ENCODE results near the gene ZEB2. TPM values are rescaled to one million over a fixed set of nuclear protein-coding genes. Genes with fewer than 3 reads are reported as not detected.

ZEB2 gene
- total RNA-seq, 4 donors from 2014 or later, result 21.7 to 52.1 (median 37.9) TPM

DNA sequence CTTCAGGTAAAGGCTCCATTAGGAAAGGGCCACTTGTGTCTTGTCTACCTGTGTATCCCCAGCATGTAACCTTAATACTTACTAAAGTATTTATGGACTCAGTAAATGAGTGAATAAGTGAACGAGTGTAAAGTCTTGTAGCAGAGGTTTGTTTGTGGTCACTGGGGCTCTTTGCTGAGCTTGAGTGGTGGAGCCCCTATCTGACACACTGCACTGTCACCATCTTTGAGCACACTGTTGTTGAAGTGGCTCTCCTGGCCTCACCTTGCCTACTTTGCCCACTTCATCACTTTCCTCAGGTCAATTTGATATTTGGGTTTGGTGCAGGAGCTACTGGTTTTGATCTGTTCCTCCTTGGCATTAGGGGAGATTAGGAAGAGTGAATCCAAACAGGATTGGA, 39.3 kb upstream of the ZEB2 start:
- H3K4me1 ChIP-seq, result no peaks in the 10 kb centered on the region
- TF ChIP-seq POLR2A (IDR thresholded peaks at IDR 0.05), result no peak
- TF ChIP-seq, protein P1, sequence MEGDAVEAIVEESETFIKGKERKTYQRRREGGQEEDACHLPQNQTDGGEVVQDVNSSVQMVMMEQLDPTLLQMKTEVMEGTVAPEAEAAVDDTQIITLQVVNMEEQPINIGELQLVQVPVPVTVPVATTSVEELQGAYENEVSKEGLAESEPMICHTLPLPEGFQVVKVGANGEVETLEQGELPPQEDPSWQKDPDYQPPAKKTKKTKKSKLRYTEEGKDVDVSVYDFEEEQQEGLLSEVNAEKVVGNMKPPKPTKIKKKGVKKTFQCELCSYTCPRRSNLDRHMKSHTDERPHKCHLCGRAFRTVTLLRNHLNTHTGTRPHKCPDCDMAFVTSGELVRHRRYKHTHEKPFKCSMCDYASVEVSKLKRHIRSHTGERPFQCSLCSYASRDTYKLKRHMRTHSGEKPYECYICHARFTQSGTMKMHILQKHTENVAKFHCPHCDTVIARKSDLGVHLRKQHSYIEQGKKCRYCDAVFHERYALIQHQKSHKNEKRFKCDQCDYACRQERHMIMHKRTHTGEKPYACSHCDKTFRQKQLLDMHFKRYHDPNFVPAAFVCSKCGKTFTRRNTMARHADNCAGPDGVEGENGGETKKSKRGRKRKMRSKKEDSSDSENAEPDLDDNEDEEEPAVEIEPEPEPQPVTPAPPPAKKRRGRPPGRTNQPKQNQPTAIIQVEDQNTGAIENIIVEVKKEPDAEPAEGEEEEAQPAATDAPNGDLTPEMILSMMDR (IDR thresholded peaks at IDR 0.05), result no peak
- H3K4me3 ChIP-seq (replicated peaks in 1 of 3), result no peak overlapping the region
- H3K9me3 ChIP-seq, result no peaks in the 10 kb centered on the region
- no peak for DNase-seq
- intact Hi-C loops (cut with DNase I), result no loop called here
- 74 to 86% methylated on average over 1 of the region's 1 CpG for WGBS, 2 donors
- no peak overlapping the region for H3K27ac ChIP-seq
- no peaks in the 10 kb centered on the region for H3K27me3 ChIP-seq
- no peaks in the 10 kb centered on the region for H3K36me3 ChIP-seq

DNA sequence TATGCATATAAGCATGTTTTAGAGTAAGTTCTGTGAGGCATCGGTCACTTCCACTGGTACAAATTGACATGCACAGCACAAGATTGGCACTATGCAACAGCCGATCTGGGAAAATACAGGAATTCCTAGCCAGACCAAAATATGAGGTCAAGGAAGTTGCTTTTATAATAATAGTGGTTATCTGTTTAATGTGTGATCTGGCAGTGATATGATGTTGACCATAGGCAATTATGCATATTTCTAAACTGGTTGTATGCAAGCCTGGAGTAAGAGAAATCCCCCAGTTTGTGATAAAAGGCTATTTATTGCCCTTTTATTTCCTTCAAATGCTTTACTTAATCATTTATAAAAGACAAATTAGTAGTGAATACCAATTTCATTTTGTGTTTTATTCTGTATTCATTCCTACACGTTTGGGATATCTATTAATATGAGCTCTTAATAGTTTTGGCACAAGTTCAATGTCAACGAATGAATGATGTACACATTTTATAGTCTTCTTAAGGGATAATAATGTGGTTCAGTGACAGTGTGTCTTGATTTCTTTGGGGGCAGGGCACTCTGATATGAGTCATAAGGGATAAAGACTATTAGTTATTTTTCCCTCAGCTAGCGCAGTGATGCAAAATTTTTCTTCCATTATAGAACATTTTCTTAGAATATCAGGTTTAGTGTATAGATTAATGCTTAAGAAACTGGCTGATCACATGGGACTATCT, 34.7 kb upstream of the ZEB2 start:
- Histone ChIP-seq H3K27ac (no peak overlapping the region), H3K4me3 (replicated peaks in 1 of 3) (no peak overlapping the region), H3K27me3 (no peaks in the 10 kb centered on the region), H3K9me3 (no peaks in the 10 kb centered on the region), H3K4me1 (no peaks in the 10 kb centered on the region), H3K36me3 (no peaks in the 10 kb centered on the region)
- intact Hi-C loops (cut with DNase I), result no loop called here
- TF ChIP-seq, protein P1 (IDR thresholded peaks at IDR 0.05), result no peak
- TF ChIP-seq POLR2A (IDR thresholded peaks at IDR 0.05), result no peak
- no peak for DNase-seq
- WGBS, 2 donors, result 82 to 86% methylated on average over 5 of the region's 5 CpGs

DNA sequence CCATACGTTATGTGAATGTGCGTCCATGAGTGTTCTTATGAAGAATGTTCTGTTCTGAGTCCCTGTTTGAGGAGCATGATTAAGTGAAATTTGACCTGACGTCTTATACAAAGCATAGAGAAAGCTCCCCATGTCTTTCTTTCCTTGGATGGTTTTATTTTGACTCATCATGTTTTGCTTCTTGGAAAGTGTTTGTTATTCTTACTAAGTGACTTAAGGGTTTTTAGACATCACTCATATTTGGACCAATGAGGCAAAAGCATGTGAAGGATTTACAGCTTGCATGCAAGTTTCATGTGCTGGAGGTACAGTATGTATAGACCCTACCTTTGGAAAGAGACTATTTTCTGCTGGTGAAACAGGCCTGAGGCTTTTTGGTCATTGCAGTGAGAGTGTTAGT, 33.5 kb upstream of the ZEB2 start:
- Histone ChIP-seq H3K4me1 (no peaks in the 10 kb centered on the region), H3K27ac (no peak overlapping the region), H3K4me3 (replicated peaks in 1 of 3) (no peak overlapping the region), H3K36me3 (no peaks in the 10 kb centered on the region), H3K9me3 (no peaks in the 10 kb centered on the region), H3K27me3 (no peaks in the 10 kb centered on the region)
- DNase-seq, result no peak
- no peak for TF ChIP-seq POLR2A (IDR thresholded peaks at IDR 0.05)
- TF ChIP-seq, protein P1 (IDR thresholded peaks at IDR 0.05), result no peak
- 74 to 83% methylated on average over 3 of the region's 3 CpGs for WGBS, 2 donors
- intact Hi-C loops (cut with DNase I), result no loop called here

DNA sequence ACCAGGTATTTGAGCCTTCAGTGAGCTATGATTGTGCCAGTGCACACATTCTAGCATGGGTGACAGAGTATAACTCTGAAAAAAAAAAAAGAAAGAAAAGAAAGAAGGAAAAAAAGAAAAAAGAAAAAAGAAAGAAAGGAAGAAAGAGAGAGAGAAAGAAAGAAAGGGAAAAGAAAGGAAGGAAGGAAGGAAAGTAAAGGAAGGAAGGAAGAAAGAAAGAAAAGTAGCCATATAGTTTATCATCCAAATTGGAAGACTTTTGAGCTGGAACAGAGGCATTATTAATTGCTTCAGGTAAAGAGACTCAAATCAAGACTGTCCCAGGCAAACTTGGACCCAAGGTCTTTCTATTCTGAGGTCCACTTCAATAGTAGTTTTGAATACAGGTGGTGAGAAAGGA, 32.9 kb upstream of the ZEB2 start:
- Histone ChIP-seq H3K9me3 (no peaks in the 10 kb centered on the region), H3K4me1 (no peaks in the 10 kb centered on the region), H3K27me3 (no peaks in the 10 kb centered on the region), H3K27ac (no peak overlapping the region), H3K36me3 (no peaks in the 10 kb centered on the region), H3K4me3 (replicated peaks in 1 of 3) (no peak overlapping the region)
- intact Hi-C loops (cut with DNase I), result no loop called here
- TF ChIP-seq POLR2A (IDR thresholded peaks at IDR 0.05), result no peak
- TF ChIP-seq, protein P1 (IDR thresholded peaks at IDR 0.05), result no peak
- no peak for DNase-seq

DNA sequence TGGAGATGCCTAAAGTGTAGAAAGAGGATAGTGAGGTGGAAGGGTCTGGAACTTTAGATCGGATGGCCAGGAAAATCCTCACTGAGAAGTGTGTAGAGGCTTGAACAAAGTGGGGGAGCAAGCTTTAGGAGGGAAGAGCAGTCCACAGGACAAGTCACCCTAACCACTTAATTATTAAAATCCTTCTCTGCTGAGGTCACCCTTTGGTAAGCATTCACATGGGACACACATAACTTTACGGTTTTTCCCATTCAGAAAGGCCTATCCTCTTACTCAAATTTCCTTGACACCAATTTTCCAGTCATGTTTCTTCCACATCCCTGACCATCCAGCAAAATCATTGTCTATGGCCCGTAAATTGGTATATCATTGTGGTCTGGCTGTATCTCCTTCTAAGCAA, 31.0 kb upstream of the ZEB2 start:
- no peak for TF ChIP-seq POLR2A (IDR thresholded peaks at IDR 0.05)
- TF ChIP-seq, protein P1 (IDR thresholded peaks at IDR 0.05), result no peak
- WGBS, 2 donors, result 94 to 96% methylated on average over 3 of the region's 3 CpGs
- no peak overlapping the region for H3K27ac ChIP-seq
- no peaks in the 10 kb centered on the region for H3K4me1 ChIP-seq
- H3K27me3 ChIP-seq, result no peaks in the 10 kb centered on the region
- H3K36me3 ChIP-seq, result no peaks in the 10 kb centered on the region
- H3K9me3 ChIP-seq, result no peaks in the 10 kb centered on the region
- intact Hi-C loops (cut with DNase I), result no loop called here
- DNase-seq, result no peak
- H3K4me3 ChIP-seq (replicated peaks in 1 of 3), result no peak overlapping the region

Measured in thyroid gland (tissue), 4 donors.